ENCODE results near the gene ZNF383.
A peak's percentile ranks its signal among the peaks of the same experiment; 100 is the strongest.

Gene ZNF383

GRCh38 chr19:37172368-37173366 lies 45.3 kb upstream of the ZNF383 start, which contains the start of gene ZNF585A (continued):
- TF ChIP-seq CTCF (tag by site-specific recombination; IDR thresholded peaks at IDR 0.05) (peak; percentile 92; the same call in 1 of the 2 replicates), ZNF214 (tag by site-specific recombination; IDR thresholded peaks at IDR 0.05; ENCODE audit: borderline replicate concordance) (no peak), ZFP69B (tag by site-specific recombination; IDR thresholded peaks at IDR 0.05) (peak; percentile 83), SCRT1 (tag by site-specific recombination; IDR thresholded peaks at IDR 0.05; ENCODE audit: borderline replicate concordance) (peak; percentile 100), ZNF335 (tag by site-specific recombination; conservative IDR thresholded peaks at IDR 0.05) (peak; percentile 99), ZNF266 (tag by site-specific recombination; IDR thresholded peaks at IDR 0.05; ENCODE audit: low read depth) (no peak), SP3 (tag by site-specific recombination; IDR thresholded peaks at IDR 0.05) (peak; percentile 88), ZNF416 (tag by site-specific recombination; IDR thresholded peaks at IDR 0.05) (peak; percentile 70; the same call in 1 of the 2 replicates), ZNF248 (tag by site-specific recombination; IDR thresholded peaks at IDR 0.05) (no peak), ZNF580 (tag by site-specific recombination; IDR thresholded peaks at IDR 0.05) (peak; percentile 84; the same call in 1 of the 2 replicates), RBAK (tag by site-specific recombination; IDR thresholded peaks at IDR 0.05) (0 out of 2 replicates have a peak, but pooled peaks have one; percentile 18), PRDM4 (tag by site-specific recombination; IDR thresholded peaks at IDR 0.05) (0 out of 2 replicates have a peak, but pooled peaks have one; percentile 22), ZBTB11 (tag by site-specific recombination; conservative IDR thresholded peaks at IDR 0.05; ENCODE audit: low read depth) (peak; percentile 95), ZNF610 (tag by site-specific recombination; IDR thresholded peaks at IDR 0.05; ENCODE audit: borderline replicate concordance) (no peak; the same call in 1 of the 2 replicates), ZNF596 (tag by site-specific recombination; IDR thresholded peaks at IDR 0.05) (no peak)
- TF ChIP-seq, protein P1, sequence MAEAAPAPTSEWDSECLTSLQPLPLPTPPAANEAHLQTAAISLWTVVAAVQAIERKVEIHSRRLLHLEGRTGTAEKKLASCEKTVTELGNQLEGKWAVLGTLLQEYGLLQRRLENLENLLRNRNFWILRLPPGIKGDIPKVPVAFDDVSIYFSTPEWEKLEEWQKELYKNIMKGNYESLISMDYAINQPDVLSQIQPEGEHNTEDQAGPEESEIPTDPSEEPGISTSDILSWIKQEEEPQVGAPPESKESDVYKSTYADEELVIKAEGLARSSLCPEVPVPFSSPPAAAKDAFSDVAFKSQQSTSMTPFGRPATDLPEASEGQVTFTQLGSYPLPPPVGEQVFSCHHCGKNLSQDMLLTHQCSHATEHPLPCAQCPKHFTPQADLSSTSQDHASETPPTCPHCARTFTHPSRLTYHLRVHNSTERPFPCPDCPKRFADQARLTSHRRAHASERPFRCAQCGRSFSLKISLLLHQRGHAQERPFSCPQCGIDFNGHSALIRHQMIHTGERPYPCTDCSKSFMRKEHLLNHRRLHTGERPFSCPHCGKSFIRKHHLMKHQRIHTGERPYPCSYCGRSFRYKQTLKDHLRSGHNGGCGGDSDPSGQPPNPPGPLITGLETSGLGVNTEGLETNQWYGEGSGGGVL (tag by site-specific recombination; IDR thresholded peaks at IDR 0.05): no peak; the same call in 1 of the 2 replicates
- TF ChIP-seq, protein P2, sequence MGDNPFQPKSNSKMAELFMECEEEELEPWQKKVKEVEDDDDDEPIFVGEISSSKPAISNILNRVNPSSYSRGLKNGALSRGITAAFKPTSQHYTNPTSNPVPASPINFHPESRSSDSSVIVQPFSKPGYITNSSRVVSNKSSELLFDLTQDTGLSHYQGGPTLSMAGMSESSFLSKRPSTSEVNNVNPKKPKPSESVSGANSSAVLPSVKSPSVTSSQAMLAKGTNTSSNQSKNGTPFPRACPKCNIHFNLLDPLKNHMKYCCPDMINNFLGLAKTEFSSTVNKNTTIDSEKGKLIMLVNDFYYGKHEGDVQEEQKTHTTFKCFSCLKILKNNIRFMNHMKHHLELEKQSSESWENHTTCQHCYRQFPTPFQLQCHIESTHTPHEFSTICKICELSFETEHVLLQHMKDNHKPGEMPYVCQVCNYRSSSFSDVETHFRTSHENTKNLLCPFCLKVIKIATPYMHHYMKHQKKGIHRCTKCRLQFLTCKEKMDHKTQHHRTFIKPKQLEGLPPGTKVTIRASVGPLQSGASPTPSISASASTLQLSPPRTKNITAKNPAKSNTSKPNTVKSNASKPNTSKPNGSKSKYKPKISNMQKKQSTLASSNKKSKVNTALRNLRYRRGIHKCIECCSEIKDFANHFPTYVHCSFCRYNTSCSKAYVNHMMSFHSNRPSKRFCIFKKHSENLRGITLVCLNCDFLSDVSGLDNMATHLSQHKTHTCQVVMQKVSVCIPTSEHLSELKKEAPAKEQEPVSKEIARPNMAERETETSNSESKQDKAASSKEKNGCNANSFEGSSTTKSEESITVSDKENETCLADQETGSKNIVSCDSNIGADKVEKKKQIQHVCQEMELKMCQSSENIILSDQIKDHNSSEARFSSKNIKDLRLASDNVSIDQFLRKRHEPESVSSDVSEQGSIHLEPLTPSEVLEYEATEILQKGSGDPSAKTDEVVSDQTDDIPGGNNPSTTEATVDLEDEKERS (tag by site-specific recombination; IDR thresholded peaks at IDR 0.05): peak; percentile 98
- TF ChIP-seq, protein P3, sequence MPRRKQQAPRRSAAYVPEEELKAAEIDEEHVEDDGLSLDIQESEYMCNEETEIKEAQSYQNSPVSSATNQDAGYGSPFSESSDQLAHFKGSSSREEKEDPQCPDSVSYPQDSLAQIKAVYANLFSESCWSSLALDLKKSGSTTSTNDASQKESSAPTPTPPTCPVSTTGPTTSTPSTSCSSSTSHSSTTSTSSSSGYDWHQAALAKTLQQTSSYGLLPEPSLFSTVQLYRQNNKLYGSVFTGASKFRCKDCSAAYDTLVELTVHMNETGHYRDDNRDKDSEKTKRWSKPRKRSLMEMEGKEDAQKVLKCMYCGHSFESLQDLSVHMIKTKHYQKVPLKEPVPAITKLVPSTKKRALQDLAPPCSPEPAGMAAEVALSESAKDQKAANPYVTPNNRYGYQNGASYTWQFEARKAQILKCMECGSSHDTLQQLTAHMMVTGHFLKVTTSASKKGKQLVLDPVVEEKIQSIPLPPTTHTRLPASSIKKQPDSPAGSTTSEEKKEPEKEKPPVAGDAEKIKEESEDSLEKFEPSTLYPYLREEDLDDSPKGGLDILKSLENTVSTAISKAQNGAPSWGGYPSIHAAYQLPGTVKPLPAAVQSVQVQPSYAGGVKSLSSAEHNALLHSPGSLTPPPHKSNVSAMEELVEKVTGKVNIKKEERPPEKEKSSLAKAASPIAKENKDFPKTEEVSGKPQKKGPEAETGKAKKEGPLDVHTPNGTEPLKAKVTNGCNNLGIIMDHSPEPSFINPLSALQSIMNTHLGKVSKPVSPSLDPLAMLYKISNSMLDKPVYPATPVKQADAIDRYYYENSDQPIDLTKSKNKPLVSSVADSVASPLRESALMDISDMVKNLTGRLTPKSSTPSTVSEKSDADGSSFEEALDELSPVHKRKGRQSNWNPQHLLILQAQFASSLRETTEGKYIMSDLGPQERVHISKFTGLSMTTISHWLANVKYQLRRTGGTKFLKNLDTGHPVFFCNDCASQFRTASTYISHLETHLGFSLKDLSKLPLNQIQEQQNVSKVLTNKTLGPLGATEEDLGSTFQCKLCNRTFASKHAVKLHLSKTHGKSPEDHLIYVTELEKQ (tag by site-specific recombination; IDR thresholded peaks at IDR 0.05; ENCODE audit: borderline replicate concordance): no peak; the same call in 1 of the 2 replicates
